GM19043 (cell line): ENCODE data around the gene PCBD2.
"Not testable (repeated sequence)": the region's sequence is repeated elsewhere in the genome, so short reads cannot be mapped to it uniquely, and the experiment has no call there.

Source experiments
- ATAC-seq: cut with Tn5 transposase; IDR thresholded peaks from one replicate; pipeline ENCODE4 v1.9.1; 2021; ENCODE audit warnings: low read depth; ENCODE audit not compliant: unreplicated experiment

PCBD2 gene

DNA sequence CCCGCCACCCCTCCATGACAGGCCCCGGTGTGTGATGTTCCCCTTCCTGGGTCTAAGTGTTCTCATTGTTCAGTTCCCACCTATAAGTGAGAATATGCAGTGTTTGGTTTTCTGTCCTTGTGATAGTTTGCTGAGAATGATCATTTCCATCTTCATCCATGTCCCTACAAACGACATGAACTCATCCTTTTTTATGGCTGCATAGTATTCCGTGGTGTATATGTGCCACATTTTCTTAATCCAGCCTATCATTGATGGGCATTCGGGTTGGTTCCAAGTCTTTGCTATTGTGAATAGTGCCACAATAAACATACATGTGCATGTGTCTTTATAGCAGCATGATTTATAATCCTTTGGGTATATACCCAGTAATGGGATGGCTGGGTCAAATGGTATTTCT, 93.1 kb downstream of the PCBD2 start:
- ATAC-seq, result not testable (repeated sequence)

DNA sequence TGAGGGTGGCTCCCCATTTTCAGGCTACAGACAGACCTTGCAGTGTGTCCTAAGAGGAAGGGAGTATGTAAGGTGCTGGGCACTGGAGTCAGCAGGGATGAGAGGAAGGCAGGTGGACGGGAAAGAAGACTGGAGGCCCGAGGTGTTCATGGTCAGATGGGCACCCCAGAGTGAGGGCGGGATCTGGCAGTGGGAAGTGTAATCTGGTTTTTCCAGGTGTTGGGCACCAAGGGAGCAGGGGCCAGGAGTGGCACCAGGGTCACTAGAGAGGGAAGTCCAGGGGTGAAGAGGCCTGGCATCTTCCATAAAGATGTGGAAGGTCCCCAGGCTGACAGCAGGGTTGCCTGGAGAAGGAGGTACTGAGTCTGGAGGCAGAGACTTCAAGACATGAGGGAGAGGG, 99.4 kb downstream of the PCBD2 start:
- ATAC-seq, result no peak

DNA sequence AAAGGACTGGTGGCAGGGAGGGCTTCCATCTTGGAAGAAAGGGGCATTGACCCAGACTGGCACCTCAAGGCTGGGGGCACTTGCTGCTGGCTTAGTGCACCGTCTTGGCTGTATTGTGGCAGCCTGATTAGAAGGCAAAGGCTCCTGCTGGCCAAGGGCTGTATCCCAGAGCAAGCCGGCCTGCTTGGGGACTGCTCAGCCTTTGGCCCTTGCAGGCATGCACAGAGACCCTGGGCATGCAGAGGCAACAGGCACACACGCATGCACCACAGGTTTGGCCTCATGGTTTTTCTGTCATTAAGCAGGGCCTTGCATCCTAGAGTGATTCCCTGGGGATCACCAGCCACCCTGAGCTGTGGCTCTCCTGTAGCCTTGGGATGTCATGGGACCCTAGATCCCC, 100.1 kb downstream of the PCBD2 start:
- no peak for ATAC-seq

DNA sequence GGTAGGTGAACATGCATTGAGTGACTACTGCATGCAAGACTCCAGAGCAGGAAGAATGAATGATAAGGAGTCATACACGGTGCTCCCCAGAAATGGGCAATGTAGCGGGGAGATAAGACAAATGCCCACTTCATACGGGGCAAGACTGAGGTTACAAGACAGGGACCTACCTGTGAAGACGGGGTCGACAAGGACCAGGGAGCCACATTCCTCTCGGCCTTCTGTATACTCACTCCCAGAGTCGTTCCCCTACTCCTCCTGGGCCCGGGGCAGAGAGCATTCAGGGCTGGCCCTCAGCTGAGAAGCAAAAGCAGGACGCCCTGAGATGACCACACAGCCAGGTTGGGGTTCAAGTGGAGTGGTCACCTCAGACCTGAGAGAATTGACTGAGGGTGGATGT, 102.4 kb downstream of the PCBD2 start:
- no peak for ATAC-seq

DNA sequence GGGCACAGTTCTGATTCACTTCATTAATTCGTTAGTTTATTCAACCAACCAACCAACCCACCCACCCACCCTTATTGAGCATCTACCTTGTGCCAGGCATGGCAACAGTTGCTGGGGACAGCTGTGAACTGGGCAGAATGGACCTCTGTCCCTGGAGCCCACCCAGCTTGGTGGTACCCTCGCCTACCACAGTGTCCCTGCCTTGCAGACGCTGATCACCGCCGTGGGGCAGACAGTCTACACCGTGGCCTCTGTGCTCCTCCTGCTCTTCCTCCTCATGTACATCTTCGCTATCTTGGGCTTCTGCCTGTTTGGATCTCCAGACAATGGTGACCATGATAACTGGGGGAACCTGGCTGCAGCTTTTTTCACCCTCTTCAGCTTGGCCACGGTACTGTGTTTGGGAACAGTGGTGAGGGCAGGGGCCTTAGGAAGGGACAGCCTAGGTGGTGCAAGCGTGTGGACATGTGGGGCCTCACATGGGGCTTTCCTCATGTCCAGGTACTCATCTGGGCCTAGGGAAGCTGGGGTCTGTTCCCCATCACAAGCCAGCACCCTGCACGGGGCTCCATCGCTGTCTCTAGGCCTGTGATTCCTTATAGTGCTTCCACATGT, 102.9 kb downstream of the PCBD2 start:
- no peak for ATAC-seq

DNA sequence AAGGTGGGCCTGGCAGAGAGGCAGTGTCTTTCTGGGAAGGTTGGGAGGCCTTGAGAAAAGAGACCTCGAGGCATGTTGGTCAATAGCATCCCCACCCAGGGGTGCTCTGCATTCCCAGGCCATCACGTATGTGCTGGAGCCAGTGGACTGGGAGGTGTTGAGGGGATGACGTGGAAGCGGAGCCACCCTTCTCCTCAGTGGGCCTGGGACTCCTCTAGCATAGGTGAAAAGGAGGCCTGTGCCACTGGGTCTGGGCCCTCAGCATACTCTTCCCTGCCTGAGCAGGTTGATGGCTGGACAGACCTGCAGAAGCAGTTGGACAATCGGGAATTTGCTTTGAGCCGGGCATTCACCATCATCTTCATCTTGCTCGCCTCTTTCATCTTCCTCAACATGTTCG, 103.6 kb downstream of the PCBD2 start:
- no peak for ATAC-seq

DNA sequence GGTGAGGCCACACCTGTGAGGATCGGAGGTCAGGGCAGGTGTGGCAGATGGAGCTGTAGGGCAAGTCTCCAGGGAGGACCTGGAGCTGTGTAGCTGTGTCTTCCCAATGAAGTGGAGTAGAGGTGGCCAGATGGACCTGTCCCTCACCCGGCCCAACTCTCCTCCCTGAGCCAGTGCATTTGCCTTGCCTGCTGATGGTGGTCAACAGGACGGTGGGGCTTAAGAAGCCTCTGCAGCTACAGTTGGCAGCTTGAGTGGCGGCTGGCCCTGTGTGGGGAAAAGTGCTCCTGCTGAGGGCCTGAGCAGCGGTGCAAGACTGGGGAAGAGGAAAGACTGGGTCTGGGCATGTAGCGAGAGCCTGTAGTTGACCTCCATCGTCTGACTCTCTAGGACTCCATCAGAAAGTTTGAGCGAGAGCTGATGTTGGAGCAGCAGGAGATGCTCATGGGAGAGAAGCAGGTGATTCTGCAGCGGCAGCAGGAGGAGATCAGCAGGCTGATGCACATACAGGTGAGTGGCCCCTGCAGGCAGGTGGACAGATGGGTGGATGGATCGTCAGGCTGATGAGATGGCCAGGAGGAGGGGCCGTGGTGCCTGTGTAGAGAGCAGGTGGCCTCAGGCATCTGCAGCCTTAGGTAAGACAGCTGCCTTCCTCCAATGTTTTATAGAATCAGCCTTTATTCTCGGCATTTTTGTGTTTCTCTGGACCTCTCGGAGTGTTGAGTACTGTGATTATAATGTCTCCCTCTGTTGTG, 104.2 kb downstream of the PCBD2 start:
- ATAC-seq, result no peak

DNA sequence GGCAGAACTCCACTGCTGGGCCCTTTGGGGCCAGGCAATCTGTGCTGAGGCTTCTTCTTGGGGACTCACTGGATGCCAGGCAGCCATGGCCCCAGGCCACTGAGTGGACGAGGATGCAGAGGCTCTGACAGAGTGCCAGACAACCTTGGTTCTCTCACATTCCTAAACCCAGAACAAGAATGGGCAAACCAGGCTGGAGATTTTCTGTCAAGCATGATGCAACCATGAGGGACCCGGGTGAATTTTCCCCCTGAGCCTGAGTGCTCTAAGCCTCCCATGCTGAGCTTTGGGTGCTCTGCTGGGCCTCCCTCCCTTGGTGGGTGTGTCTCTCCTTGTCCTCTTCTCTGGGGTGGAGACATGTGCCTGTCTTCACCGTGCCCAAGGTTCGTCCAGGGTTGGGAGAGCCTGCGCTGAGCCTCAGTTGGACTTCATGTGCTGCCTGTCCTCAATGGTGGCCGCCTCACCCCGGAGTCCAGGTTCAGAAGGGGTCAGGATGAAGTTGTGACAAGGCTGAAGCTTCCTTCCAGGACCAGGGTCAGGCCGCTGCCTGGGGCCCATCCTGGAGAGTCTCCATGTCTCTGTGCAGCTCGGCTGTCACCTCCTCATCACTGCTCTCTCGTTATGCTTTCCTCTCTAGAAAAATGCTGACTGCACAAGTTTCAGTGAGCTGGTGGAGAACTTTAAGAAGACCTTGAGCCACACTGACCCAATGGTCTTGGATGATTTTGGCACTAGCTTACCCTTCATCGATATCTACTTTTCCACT, 105.0 kb downstream of the PCBD2 start:
- ATAC-seq, result no peak

DNA sequence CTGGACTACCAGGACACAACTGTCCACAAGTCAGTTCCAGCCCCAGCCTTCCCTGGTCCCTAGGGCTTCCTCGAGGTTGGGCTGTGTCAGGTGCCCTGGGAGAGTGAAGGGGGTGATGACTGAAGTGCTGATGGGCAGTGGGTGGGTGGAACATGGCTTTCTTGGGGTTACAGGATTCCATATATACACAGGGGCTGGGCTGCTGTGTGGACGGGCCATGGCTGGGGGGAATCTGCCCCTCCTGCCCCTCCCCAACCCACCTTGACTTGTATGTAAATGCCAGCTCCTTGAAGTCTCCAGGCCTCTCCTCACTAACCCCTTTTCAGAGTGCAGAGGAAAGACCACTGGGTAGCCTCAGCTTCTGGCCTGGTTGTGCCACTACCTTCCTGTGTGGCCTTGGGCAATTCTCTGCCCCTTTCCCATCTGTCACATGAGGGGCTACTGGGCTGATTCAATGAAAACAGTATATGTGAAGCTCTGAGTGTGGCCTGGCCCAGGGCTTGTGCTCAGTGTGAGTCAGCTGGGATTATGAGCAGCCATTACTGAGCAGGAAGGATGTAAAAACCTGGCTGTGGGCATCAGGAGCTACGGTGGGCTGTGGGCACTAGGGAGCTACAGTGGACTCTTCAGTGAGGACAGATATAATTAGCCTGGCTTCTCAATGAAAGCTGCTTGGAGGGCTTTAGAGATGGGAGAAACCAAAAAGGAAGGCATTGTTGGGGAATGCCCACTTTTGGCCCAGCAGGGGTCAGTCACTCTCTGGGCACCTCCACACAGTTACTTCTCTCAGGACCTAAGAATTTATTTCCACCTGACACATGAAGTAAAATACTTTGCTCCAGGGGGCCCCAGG, 105.8 kb downstream of the PCBD2 start:
- ATAC-seq, result no peak

DNA sequence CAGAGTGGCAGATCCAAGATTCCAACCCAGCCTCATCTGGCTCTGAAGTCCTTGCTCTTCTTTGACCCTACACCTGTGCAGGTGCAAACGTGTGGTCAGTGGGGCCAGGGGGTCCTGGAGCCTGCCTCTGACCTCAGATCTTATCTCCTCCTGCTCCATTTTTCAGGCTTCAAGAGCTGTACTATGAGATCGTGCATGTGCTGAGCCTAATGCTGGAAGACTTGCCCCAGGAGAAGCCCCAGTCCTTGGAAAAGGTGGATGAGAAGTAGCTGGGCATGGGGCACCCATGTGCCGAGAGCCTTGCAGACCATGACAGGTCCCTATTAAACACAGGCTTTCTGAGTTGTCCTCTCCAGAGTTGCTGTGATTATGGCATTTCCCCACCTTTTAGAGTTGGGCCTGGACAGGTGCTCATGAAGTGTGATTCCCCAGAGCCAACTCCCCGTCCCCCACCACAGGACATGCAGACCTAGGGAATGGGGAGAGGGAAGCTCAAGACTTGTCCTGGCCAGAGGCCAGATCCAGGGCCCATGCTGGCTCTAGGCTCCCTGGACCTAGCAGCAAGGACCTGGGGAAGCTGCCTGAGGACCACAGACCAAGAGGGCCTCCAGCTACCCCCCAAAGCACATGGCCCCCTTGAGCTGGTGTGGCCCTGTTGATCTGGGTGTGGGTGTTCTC, 106.6 kb downstream of the PCBD2 start:
- ATAC-seq, result no peak

DNA sequence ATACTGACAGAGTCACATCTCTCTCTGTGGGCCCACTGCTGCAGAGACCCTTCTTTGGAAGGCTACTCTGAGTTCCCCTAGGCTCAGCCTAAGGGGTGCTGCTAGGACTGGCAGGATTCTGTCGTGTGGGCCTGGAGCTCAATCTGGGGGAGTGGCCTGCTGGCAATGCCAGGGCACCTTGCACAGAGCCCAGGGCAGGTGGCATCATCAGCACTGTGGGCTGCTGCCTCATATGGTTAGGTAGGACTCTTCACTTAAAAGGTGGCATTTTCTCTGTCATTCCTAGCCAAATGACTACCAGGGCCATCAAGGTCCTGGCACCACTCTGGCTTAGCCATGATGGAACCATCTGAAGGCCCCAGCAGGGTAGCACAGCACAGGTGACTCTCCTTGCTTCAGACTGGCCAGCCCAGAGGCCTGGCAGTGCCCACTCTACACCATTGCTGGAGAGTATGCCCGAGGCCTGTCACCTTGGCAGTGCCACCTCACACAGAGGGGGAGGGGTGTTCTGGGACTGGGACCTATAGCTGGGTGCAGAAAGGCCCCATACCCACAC, 107.2 kb downstream of the PCBD2 start:
- no peak for ATAC-seq
